HG02571 (cell line): ENCODE results near the gene CDH15.
"Not testable (repeated sequence)": the region's sequence is repeated elsewhere in the genome, so short reads cannot be mapped to it uniquely, and the experiment has no call there.

Experiments
- ATAC-seq: cut with Tn5 transposase; IDR thresholded peaks from one replicate; pipeline ENCODE4 v1.9.1; 2021; ENCODE audit warnings: mild to moderate bottlenecking, moderate library complexity; ENCODE audit not compliant: unreplicated experiment

Gene CDH15

GRCh38 chr16:89187032-89187769, 15.7 kb downstream of the CDH15 start:
- no peak for ATAC-seq

- ATAC-seq, result no peak
Measured at GRCh38 chr16:89187770-89188392, 16.3 kb downstream of the CDH15 start.

- not testable (repeated sequence) for ATAC-seq
Measured at GRCh38 chr16:89188471-89189357, 17.2 kb downstream of the CDH15 start.

GRCh38 chr16:89189358-89190025, 17.9 kb downstream of the CDH15 start:
- no peak for ATAC-seq

- ATAC-seq, result no peak
Measured at GRCh38 chr16:89190150-89190958, 18.8 kb downstream of the CDH15 start.

- no peak for ATAC-seq
Measured at GRCh38 chr16:89191033-89191900, 19.7 kb downstream of the CDH15 start.

DNA sequence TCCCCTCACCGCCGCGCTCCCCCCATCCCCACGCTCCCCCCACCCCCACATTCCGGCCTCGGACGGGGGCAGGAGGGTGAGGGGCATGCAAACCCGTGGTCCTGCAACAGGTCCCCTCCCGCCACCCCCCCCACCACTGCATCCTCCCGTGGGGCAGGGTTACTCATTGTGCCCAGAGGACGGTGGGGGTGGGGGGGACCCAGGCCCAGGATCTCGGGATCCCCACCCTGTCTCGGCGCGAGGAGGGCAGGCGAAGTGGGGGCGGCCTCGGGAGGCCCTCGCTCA, 20.3 kb downstream of the CDH15 start:
- ATAC-seq, result no peak

GRCh38 chr16:89192186-89192955, 20.8 kb downstream of the CDH15 start:
- not testable (repeated sequence) for ATAC-seq

DNA sequence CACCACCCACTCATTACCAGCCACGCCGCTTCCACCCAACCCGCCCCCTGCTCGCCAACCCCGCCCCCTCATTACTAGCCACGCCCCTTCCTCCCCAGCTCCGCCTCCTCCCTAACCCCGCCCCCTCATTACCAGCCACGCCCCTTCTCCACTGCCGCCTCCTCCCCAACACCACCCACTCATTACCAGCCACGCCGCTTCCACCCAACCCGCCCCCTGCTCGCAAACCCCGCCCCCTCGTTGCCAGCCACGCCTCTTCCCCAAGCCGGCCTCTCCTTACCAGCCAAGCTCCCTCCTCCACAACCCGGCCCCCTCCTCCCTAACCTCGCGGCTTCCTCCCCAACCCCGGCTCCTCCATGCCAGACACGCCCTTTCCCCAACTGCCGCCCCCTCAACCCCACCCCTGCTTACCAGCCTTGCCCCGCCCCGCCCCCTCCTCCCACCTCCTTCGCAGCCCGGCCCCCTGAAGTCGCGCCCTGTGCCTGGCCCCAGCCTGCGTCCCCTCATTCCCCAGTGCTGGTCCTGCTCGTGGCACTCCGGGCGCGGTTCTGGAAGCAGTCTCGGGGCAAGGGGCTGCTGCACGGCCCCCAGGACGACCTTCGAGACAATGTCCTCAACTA, 21.5 kb downstream of the CDH15 start:
- ATAC-seq, result no peak

DNA sequence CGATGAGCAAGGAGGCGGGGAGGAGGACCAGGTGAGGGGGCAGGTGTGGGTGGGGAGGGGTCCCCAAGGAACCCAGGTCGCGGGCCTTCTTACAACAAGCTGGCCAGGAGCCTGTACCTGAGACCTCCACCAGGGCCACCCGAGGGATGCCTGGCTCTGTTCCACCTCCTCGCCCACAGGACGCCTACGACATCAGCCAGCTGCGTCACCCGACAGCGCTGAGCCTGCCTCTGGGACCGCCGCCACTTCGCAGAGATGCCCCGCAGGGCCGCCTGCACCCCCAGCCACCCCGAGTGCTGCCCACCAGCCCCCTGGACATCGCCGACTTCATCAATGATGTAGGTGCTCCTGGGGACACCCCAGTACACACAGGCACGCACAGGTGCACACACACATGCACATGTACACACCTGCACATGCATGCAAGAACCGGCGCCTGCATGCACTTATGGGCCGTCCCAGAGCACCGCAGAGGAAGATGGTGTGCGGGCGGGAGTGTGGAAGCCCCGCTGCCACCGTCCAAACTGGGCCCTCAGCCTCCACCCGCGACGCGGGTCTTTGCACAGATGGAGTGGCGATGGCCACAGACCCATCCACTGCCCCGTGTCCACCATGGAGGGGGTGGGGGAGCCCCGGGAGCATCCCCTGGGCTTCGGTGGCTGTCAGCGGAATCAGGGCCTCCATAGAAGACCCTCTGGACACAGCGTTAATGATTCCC, 22.2 kb downstream of the CDH15 start:
- ATAC-seq, result no peak

GRCh38 chr16:89194340-89195311, 23.1 kb downstream of the CDH15 start:
- no peak for ATAC-seq

DNA sequence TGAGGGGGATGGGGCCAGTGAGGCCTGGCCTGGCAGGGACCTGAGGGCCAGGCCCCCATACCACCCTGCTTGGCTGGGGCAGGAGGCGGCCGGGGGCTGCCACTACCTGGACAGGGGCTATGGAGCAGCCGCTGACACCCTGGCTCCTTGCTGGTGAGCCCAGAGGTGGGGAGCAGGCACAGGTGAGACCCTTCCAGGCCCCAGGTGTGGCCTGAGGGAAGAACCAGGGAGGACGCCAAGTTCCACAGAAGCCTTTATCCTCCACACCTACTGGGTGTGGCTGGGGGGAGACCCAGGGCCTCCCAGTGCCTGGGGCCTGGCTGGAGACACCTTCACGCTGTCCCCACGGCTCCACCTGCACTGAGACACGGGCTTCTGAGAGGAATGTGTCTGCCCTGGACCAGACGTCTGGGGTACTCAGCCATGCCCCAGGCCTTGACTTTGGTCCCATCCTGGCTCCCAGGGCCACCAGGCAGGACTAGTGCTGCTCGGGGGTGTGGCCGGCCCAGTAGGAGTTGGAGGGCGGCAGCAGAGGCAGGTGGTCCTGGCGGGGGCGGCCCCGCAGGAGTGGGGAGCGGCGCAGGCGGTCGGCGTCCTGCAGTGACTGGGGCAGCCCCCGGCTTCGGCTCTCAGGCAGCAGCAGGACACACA, 24.1 kb downstream of the CDH15 start:
- ATAC-seq, result no peak

- ATAC-seq, result no peak
Measured at GRCh38 chr16:89197033-89197632, 25.6 kb downstream of the CDH15 start.

GRCh38 chr16:89197633-89198416, 26.3 kb downstream of the CDH15 start:
- no peak for ATAC-seq
